ENCODE results near the gene CAMKK1. TPM values are rescaled to one million over a fixed set of nuclear protein-coding genes. Genes with fewer than 3 reads are reported as not detected.

The CAMKK1 gene
- total RNA-seq, 4 donors from 2014 or later, result 2.6 to 37.6 (median 6.4) TPM

- no peak for DNase-seq
- no peak overlapping the region for H3K27ac ChIP-seq
- no peaks in the 10 kb centered on the region for H3K9me3 ChIP-seq
- H3K27me3 ChIP-seq, result no peaks in the 10 kb centered on the region
- H3K4me3 ChIP-seq, result no peak overlapping the region
- TF ChIP-seq CTCF (IDR thresholded peaks at IDR 0.05) (no peak), POLR2A (IDR thresholded peaks at IDR 0.05) (no peak)
- H3K36me3 ChIP-seq, result no peaks in the 10 kb centered on the region
- intact Hi-C loops (cut with DNase I; ENCODE audit: low total_unique reads), result no loop called here
- H3K4me1 ChIP-seq, result no peaks in the 10 kb centered on the region
Measured at GRCh38 chr17:3848229-3848835, 44.5 kb downstream of the CAMKK1 start.

- no peaks in the 10 kb centered on the region for H3K27me3 ChIP-seq
- TF ChIP-seq CTCF (IDR thresholded peaks at IDR 0.05) (no peak), POLR2A (IDR thresholded peaks at IDR 0.05) (no peak)
- DNase-seq, result no peak
- no peak overlapping the region for H3K4me3 ChIP-seq
- H3K27ac ChIP-seq, result no peak overlapping the region
- H3K4me1 ChIP-seq, result no peaks in the 10 kb centered on the region
- H3K36me3 ChIP-seq, result no peaks in the 10 kb centered on the region
- H3K9me3 ChIP-seq, result no peaks in the 10 kb centered on the region
- intact Hi-C loops (cut with DNase I; ENCODE audit: low total_unique reads), result no loop called here
Measured at GRCh38 chr17:3847165-3847670, 45.6 kb downstream of the CAMKK1 start.

- H3K36me3 ChIP-seq, result no peaks in the 10 kb centered on the region
- no peak for DNase-seq
Measured at GRCh38 chr17:3846437-3847164, 46.3 kb downstream of the CAMKK1 start.

GRCh38 chr17:3845621-3846436 is 47.0 kb downstream of the CAMKK1 start, which contains the start of gene NCBP3:
NCBP3 (minus strand) TSS chr17:3846246; CDS start chr17:3846223, 23 bp downstream.
- Histone ChIP-seq H3K36me3 (no peaks in the 10 kb centered on the region), H3K9me3 (no peaks in the 10 kb centered on the region), H3K4me1 (no peaks in the 10 kb centered on the region), H3K27ac (peak within 1 kb of the TSS; percentile 84 to 90), H3K27me3 (no peaks in the 10 kb centered on the region), H3K4me3 (peak within 1 kb of the TSS; percentile 93 to 99)
- intact Hi-C loops (cut with DNase I; ENCODE audit: low total_unique reads), result no loop called here
- TF ChIP-seq POLR2A (IDR thresholded peaks at IDR 0.05) (peak; percentile 73 to 87), CTCF (IDR thresholded peaks at IDR 0.05) (peak; percentile 95 to 98 (median 98))
- peak; percentile 82 to 89 for DNase-seq

More at GRCh38 chr17:3846437-3847164, 46.3 kb downstream of the CAMKK1 start:
- H3K27ac ChIP-seq, result no peak overlapping the region
- H3K9me3 ChIP-seq, result no peaks in the 10 kb centered on the region
- peak overlapping the region; percentile 10 to 99 for H3K4me3 ChIP-seq
- intact Hi-C loops (cut with DNase I; ENCODE audit: low total_unique reads), result no loop called here
- H3K4me1 ChIP-seq, result no peaks in the 10 kb centered on the region
- no peak for TF ChIP-seq POLR2A (IDR thresholded peaks at IDR 0.05)
- no peak for TF ChIP-seq CTCF (IDR thresholded peaks at IDR 0.05)
- H3K27me3 ChIP-seq, result no peaks in the 10 kb centered on the region
